GM19438 (cell line): Measurements from ENCODE around the gene RFLNA.
A peak's percentile ranks its signal among the peaks of the same experiment; 100 is the strongest.
"Not testable (repeated sequence)": the region's sequence is repeated elsewhere in the genome, so short reads cannot be mapped to it uniquely, and the experiment has no call there.

Experiments
- ATAC-seq: cut with Tn5 transposase; IDR thresholded peaks from one replicate; pipeline ENCODE4 v1.9.1; 2021; ENCODE audit warnings: low read depth; ENCODE audit not compliant: unreplicated experiment

Gene RFLNA

DNA sequence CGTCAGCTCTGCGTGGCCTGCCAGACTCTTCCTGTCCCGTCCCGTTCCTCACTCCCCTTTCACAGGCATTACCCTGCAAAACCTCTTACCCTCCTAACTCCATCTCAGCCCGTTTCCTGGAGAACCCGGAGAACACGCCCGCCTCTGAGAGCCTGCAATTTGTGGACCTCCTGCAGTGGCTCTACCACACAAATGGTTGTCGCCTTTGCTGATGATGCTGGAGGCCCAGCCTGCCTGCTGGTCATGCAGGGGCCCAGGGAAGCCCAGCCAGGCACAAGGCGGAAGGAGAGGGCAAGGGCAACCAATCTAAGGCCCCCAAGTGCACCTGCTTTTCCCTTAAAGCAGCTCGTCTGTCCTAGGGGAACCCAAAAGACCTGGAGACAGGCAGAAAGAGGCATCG lies 22.5 kb downstream of the RFLNA start:
- no peak for ATAC-seq

DNA sequence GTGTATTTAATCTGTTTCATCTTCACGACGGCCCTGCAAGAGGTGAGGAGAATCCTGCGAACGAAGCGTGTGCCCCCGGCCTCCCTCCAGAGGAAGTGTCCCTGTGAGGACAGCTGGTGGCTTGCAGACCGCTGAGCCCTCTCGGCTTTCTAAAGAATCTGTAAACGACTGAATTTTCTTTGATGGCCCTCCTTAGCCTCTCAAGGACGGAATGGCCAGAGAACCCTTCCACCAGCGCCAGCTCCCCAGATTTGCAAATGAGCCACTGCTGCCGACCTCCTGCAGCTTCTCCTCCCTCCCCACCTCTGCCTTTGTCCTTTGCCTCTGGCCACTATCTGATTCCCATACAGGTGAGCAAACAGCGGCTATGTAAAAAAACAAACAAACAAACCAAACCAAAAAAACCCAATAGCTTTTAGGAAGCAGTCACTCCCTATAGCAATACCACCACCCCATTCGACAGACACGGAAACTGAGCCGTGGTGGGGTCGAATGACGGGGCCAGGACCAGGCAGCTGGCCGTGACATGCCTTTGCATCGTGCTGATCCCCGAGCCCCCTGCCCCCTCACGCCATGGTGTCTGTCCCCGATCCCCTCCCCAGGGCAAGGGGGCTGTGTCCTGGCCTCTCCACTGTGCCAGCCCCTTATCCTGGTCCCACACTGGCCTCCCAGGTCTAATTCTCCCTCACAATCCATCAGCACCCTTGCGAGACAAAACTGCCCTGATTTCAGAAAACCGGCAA lies 23.6 kb downstream of the RFLNA start:
- ATAC-seq: no peak

DNA sequence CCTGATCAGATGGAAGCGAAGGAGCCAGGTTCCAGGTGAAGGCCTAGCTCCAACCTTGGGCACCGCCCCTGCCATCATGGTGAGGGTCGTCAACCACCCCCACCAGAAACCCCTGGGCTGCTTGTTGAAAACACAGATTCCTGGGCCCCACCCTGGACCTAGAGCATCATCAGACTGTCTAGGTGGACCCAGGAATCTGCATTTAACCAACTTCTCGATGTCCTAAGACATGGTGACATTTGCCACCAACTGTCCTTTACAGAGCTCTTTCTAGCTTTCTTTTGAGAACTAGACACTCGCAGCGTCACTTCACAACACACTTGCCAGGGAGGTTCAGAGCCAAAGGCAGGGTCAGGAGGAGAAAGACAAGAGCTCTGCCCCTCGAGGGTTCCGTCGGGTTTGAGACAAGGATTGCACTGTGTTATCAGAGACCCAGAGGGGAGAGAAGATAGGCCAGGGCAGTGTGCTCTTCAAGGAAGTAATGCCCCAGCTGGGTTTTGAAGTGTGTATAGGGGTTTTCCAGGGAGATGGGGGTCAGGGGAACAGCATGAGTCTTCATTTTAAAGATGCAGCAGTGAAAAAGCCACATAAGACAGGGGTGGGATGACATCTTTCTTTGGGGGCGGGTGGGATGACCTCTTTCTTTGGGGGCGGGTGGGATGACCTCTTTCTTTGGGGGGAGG lies 24.6 kb downstream of the RFLNA start:
- no peak for ATAC-seq

DNA sequence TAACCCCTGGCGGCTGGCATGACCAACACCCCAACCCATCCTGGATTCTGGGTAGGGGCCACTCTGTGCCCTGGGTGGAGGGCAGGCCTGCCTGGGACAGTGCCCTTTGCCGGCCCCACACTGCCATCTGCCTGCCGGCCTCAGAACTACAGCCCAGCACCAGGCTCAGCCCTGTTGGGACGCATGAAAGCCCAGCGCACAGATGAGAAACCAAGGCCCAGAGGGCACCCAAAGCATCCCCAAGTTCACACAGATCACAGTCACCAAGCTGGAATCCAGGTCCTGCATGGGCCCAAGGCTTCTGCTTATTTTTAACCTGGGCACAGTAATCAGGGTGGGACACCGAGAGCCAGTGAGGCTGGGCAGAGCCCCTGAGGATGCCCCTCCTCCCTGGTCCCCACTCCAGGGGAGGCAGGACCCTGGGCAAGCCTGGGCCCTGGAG lies 26.2 kb downstream of the RFLNA start:
- ATAC-seq: peak; percentile 61

DNA sequence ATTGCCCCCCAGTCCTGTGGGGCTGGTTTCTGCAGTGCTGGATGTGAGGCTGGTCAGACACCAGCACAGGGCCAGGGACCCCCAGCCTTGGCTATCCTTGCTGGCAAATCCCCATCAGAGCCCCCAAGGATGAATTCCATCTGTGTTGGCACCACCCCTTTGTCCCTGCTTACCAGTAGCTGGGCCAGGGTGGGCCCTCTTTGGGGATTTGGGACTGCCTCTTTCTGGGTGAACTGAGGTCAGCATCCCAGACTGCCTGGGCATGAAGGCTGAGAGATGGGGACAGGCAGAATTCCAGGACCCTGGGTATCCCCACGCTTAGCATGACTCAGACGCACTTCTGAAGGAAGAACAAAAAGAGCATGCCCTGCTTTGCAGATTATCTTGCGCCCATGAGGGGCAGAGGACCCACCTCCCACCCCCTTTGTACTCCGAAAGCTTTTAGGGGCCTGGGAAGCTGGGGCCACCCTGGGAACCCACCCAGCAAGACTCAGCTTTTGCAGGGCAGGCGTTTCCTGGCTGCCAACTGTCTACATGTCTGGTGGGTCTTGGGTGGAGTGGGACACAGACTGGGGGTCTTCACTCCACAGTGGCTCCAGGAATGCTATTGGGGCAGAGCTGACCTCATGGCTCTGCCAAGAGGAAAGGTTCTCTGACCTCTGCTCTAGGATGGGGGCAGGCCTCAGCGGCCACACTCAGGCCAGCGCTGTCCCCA lies 26.8 kb downstream of the RFLNA start:
- ATAC-seq: no peak

DNA sequence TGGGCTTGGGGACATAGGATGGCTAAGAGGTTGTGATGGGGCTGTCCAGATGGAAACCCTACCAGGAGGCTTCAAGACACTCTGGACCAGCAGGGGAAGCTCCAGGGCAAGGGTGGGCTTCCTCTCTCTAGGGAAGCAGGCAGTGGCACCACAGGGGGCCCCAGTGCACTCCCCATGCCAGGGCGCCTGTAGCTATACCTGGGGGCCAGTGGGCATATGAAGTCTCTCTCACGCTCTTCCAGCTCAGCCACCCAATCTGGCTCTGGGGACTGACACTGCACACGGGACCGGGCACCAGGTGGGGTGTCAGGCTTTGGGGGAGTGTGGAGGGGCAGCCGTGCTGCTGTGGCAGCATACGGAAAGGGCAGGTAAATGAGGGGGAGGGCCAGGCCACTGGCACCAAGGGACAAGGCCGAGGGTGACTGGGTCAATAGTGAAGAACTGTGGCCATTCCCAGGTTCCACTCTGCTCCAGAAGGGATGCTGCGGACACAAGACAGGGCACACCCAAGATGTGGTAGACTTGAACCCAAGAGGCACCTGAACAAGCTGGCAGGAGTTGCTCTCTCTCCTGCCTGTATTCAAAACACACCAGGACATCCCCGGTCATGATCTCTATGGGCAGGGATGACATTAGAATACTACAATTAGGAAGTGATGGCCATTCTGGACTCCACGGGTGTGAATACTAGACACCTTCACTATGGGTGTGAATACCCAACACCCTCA lies 27.5 kb downstream of the RFLNA start:
- no peak for ATAC-seq

DNA sequence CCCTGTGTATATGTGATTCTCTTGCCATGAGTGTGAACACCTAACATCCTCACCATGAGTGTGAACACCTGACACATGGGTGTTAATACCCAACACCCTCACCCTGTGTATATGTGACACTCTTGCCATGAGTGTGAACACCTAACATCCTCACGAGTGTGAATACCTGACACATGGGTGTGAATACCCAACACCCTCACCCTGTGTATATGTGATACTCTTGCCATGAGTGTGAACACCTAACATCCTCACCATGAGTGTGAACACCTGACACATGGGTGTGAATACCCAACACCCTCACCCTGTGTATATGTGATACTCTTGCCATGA lies 28.1 kb downstream of the RFLNA start:
- ATAC-seq: not testable (repeated sequence)

DNA sequence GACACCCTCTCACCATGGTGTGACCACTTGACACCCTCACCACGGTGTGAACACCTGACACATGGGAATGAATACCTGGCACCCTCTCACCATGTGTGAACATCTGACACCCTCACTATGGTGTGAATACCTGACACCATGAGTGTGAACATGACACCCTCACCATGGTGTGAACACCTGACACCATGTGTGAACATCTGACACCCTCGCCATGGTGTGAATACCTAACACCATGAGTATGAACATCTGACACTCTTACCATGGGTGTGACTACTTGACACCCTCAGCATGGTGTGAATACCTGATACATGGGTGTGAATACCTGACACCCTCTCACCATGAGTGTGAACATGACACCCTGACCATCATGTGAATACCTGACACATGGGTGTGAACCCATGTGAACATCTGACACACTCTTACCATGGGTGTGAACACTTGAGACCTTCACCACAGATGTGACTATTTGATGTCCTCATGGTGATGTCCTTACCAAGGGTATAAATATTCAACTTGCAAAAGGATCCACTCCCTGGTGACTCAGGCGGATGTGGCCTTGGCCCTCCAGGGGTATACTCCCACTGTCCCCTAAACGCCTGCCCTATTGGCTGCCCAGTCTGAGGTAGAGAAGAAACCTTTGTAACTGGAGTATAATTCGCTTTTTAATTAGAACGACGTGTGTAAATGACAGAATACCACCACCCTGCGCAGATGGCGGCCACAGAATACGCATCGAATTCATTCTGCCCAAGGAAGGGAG lies 29.1 kb downstream of the RFLNA start:
- no peak for ATAC-seq

DNA sequence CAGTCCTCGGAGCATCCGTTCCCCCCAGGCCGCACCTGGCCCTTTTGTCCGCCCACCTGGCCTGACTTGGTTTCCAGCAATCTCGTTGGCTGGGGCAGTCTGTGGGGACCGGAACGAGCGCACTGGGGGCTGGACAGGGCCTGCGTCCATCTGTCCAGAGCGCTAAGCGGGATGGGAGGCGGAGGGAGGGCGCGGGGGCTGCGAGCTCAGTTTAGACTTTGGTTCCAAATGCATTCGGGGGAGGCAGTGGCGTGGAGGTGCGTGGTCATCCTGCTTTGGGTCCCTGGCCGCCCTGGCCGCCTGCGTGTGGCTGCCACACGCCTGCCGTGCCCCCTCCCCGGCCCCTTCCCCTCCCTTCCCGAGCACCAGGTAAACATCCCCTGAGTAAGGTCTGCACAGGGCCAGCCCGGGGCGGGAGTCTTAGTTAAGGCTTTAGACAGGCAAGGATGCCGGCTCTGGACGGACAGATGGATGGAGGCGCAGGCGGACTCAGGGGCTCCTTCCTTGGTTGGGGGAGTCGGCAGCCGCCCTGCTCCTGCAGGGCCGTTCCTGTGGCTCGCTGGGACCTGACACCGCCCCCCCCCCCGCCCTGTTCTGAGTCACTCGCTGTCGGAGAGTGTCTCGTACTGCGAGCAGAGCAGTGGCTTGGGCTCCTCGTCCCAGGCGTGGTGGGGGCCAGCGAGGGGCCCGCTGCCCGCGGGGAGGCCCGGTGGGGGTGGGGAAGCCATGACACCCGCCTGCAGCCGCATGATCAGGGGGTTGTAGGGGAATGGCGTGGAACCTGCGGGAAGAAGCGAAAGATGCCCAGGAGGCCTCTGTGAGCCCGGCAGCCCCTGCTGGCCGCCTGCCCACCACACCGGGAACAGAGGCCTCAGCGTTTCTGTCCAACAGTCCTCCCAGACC lies 30.2 kb downstream of the RFLNA start:
- no peak for ATAC-seq

DNA sequence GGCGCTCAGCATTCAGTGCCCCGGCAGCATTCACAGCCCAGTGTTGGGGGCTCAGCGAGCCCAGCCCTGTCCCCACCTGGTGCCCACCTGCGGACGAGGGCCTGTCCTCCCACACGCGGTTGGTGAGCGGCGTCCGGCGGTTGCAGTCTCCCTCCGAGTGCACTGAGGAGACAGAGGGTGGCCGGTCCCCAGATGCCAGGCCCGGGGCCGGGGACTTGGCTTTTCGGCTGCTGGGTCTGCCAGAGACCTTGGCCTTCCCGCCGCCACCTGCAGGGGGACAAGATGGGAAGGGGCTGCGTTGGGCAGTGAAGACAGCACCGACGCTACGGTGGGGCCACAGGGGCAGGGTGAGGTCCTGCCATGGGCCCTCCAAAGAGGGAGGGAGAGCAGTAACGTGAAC lies 31.2 kb downstream of the RFLNA start:
- no peak for ATAC-seq

DNA sequence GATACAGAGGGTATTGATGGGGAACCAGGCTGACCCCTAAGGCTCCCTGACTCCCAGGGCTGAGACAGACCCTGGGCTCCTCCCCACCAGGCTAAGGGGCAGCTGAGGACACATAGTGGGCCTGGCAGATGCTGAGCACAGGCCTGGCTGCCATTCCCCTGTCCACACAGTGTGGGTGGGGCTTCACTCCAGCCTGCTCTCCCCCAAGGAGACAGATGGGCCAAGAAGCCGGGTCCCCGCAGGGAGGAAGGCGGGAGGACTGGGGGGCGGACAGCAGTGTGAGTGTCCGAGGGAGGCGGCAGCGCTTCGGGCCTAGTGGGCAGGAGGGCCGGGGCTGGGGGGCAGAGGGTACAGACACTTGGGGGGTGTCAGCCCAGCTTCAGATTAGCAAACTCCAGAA lies 32.0 kb downstream of the RFLNA start:
- ATAC-seq: no peak

DNA sequence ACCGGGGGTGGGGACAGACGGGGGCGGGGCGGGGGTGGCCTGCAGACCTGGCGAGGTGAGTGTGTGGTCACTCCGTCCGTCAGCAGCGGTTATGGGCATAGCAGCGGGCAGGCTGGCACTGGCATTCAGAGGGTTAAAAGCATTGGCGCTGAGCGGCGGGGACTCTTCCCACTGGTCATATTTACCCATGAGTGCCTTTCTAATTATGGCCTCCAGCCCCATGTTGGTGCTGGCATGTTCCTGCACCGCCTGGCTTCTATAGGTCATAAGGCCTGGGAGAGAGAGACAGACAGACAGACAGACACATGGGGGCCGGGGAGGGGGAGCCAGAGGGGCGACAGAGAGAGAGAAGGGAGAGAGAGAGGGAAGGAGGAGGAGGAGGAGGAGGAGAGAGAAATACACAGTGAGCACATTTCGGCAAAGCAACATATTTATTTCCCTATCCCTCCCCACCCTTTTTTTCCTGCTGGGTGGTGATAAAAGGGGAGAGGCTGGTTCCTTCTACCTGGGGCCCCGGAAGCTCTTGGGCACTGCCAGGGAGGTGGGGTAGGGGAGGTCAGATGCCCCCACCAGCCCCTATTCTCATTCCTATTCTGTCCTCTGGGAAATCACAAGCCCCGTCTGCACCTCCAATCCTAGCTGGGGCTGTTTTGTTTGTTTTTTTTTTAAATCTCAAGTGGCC lies 32.6 kb downstream of the RFLNA start:
- ATAC-seq: no peak

DNA sequence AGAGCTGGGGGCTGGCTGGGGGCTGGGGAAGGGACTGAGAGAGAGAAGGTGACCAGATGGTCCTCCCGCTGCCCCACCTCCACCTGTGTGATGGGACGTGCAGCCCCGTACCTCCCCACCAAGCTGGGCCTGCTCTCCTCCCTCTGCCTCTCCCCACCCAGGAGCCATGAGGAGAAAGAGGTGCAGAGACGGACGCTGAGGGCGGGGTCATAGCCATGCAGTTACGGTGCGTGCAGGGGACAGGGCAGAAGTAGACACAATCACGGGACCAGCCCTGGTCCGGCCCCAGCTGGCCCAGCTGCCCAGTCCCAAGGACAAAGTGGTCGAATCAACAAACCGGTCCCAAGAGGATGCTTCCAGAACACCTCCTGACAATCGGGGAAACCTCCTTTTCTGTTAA lies 33.2 kb downstream of the RFLNA start:
- no peak for ATAC-seq

DNA sequence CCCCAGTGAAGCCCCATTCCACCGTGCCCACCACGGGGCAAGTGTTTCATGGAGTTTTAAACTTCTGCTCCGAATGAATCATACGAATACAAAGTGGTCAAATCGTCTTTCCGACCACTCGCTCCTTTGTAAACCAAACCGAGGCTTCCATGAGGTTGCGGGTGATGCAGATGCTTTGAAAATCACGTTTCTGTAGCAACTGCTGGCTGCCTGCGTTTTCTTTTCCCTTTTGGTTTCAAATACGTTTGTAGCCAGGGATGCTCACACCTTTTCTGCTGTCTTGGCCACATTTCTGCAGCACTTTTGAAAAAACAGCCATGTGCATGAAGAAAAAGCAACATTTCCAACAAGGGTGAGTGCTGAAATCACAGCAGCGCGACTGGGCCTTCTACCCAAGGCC lies 33.7 kb downstream of the RFLNA start:
- no peak for ATAC-seq

DNA sequence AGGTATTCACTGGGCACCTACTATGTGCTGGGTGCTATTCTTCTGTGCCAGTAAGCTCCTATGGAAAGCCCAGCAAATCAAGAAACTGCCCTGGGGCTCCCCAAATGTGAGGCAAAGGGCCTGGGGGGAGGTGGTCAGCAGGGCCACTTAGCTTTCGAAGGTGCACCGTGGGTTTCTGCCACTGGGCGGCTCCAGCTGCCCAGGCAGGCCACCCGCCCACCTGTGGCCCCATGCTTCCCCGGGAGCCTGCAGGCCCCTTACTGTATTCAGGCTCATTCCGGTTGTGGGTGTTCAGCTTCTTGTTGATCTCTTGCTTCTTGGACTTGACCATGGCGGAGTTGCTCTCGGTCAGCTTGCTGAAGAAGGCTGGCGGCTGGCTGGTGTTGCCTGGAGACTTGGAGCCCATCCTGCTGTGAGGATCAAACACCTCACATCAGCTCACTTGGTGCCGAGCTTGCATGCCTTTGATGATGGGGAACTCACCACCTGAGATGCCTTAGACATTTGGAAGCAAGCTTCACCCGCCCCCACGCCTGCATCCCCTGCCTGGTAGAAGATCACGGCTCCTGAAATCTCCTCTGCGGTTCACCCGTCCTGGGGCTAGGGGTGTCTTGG lies 37.3 kb downstream of the RFLNA start:
- ATAC-seq: no peak

DNA sequence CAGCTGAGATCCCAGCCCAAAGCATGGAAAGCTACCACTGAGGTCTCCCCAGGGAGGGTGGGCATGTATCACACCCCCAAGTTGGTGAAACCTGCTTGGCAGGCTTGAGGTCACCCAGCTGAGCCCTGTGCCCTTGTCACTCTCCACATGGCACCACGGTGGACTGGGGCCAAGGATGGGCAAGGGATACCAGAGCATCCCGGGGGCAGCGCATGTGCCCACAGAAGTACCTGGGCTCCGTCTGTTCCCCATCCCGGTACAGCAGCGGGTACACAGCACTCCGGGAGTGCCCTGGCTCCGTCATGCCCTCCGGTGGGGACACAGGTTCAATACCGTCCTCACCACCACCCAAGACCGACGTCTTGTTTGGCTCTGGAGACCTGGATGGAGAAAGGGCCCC lies 38.0 kb downstream of the RFLNA start:
- ATAC-seq: no peak

DNA sequence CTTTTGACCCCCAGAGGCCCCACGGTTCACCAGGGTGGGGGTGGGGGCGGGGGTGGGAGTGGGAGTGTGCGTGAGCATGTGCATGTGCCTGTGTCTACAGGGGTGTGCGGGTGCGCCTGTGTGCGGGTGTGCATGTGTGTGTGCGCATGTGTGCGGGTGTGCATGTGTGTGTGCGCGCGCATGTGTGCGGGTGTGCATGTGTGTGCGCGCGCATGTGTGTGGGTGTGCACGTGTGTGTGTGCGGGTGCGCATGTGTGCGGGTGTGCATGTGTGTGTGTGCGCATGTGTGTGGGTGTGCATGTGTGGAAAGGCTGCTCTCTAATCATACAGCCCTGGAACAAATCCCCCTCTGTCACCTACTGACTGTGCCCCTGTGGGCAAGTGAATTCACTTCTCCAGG lies 38.8 kb downstream of the RFLNA start:
- no peak for ATAC-seq

DNA sequence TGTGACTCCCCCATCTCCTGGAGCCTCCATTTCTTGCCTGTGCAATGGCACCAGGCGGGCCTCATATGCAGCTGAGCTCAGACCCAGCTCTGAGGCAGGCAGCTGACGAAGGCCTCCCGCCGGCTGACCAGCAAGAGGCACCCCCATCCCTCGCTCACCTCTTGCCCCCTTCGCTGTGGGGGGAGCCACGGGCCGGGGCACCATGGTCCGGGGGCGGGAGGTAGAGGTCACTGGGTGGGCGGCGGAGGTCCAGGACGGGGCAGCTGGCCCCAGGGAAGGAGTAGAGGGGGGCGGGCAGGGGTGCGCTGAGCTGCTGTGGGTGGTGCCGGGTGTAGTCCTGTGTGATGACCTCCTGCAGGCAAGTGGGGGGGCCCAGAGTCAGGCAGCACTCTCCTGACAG lies 39.4 kb downstream of the RFLNA start:
- no peak for ATAC-seq
